Loucy (cell line): ENCODE measurements around the gene DCXR.

Source experiments
- H2AFZ ChIP-seq: fragments of 200-600 bp; sonication (generic); 2 replicates; pipeline ENCODE4 v1.6.0; 2016; ENCODE audit warnings: antibody characterized with exemption, mild to moderate bottlenecking, low read length, moderate library complexity
- H3F3A ChIP-seq: fragments of 200-600 bp; 2 replicates; pipeline ENCODE4 v1.6.0; 2016; ENCODE audit warnings: antibody characterized with exemption, low read depth, mild to moderate bottlenecking
- H3K27me3 ChIP-seq: fragments of 200-600 bp; sonication (generic); 2 replicates; pipeline ENCODE4 v1.6.1; 2014; ENCODE audit warnings: low read length, mild to moderate bottlenecking; ENCODE audit not compliant: insufficient read depth, poor library complexity, severe bottlenecking
- H3K36me3 ChIP-seq: fragments of 200-600 bp; sonication (generic); 2 replicates; pipeline ENCODE4 v1.6.1; 2016; ENCODE audit warnings: low read length; ENCODE audit not compliant: insufficient read depth
- H3K4me1 ChIP-seq: fragments of 200-600 bp; sonication (generic); 2 replicates; pipeline ENCODE4 v1.5.1; 2014; ENCODE audit warnings: low read length, mild to moderate bottlenecking; ENCODE audit not compliant: insufficient read depth, poor library complexity, severe bottlenecking
- H3K4me2 ChIP-seq: fragments of 200-600 bp; sonication (generic); 2 replicates; pipeline ENCODE4 v1.6.0; 2014; ENCODE audit warnings: antibody characterized with exemption, low read length, low read depth, mild to moderate bottlenecking; ENCODE audit not compliant: poor library complexity, severe bottlenecking
- H3K4me3 ChIP-seq: fragments of 200-600 bp; sonication (generic); 2 replicates; pipeline ENCODE4 v1.5.1; 2014; ENCODE audit warnings: low read length, mild to moderate bottlenecking, mixed read lengths; ENCODE audit not compliant: poor library complexity, severe bottlenecking
- H3K79me2 ChIP-seq: fragments of 200-600 bp; sonication (generic); 2 replicates; pipeline ENCODE4 v1.6.1; 2014; ENCODE audit warnings: low read length; ENCODE audit not compliant: insufficient read depth
- H3K9ac ChIP-seq: fragments of 200-600 bp; sonication (generic); 2 replicates; pipeline ENCODE4 v1.6.0; 2014; ENCODE audit warnings: mild to moderate bottlenecking, low read depth, low read length, moderate library complexity; ENCODE audit not compliant: poor library complexity, severe bottlenecking
- H3K9me2 ChIP-seq: fragments of 200-600 bp; sonication (generic); replicated peaks from 2 replicates; pipeline ENCODE4 v1.6.1; 2016; ENCODE audit warnings: low read depth, low read length, mixed read lengths
- H3K9me3 ChIP-seq: fragments of 200-600 bp; sonication (generic); 2 replicates; pipeline ENCODE4 v1.6.1; 2014; ENCODE audit warnings: mild to moderate bottlenecking, antibody characterized with exemption, low read length, low read depth; ENCODE audit not compliant: insufficient read depth
- H4K20me1 ChIP-seq: fragments of 200-600 bp; sonication (generic); 2 replicates; pipeline ENCODE4 v1.6.0; 2014; ENCODE audit warnings: antibody characterized with exemption, low read length, mild to moderate bottlenecking; ENCODE audit not compliant: insufficient read depth, poor library complexity, severe bottlenecking
- EZH2phosphoT487 ChIP-seq: fragments of 200-600 bp; IDR thresholded peaks from 2 replicates; pipeline ENCODE4 v1.6.1; 2018; ENCODE audit warnings: antibody characterized with exemption, mild to moderate bottlenecking, moderate library complexity, borderline replicate concordance
- TF ChIP-seq, protein P1 (sequence below): fragments of 200-600 bp; sonication (generic); conservative IDR thresholded peaks from 2 replicates; pipeline ENCODE4 v1.5.1; 2014; ENCODE audit warnings: mild to moderate bottlenecking, antibody characterized with exemption, low read length

Gene DCXR

DNA sequence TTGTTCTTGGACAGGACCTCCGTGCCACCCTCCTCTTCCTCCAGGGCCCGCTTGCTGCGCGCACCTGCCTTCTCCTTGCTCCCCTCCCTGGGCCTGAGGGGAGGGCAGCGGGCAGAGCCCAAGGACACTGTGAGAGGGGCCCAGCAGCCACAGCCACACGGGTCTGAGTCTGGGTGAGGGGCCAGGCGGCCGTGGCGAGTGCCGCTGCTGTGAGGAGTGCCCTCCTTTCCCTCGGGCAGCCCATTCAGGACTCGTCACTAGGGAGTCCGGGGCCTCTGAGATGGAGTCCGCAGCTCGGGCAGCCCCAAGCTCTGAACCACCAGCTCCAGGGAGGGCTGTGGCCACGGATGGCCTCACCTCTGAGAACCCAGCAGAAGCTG lies 22.5 kb upstream of the DCXR start:
- Histone ChIP-seq H3K9me2 (no peaks in the 10 kb centered on the region), H3K9ac (no peak overlapping the region)

GRCh38 chr17:82059272-82060000 lies 21.9 kb upstream of the DCXR start:
- Histone ChIP-seq H3K4me3 (no peak overlapping the region), H2AFZ (no peak overlapping the region), H4K20me1 (no peaks in the 10 kb centered on the region), H3K9me2 (no peaks in the 10 kb centered on the region), H3K79me2 (peaks cover 12% of the 10 kb centered on the region; the same call in 1 of the 2 replicates), H3K27me3 (no peaks in the 10 kb centered on the region), H3K4me2 (no peak overlapping the region), H3K9me3 (no peaks in the 10 kb centered on the region), H3K36me3 (peaks cover 34% of the 10 kb centered on the region; the same call in 1 of the 2 replicates), H3K9ac (no peak overlapping the region), H3F3A (no peaks in the 10 kb centered on the region), H3K4me1 (peaks cover 2% of the 10 kb centered on the region)
- no peak for TF ChIP-seq EZH2phosphoT487
- TF ChIP-seq, protein P1, sequence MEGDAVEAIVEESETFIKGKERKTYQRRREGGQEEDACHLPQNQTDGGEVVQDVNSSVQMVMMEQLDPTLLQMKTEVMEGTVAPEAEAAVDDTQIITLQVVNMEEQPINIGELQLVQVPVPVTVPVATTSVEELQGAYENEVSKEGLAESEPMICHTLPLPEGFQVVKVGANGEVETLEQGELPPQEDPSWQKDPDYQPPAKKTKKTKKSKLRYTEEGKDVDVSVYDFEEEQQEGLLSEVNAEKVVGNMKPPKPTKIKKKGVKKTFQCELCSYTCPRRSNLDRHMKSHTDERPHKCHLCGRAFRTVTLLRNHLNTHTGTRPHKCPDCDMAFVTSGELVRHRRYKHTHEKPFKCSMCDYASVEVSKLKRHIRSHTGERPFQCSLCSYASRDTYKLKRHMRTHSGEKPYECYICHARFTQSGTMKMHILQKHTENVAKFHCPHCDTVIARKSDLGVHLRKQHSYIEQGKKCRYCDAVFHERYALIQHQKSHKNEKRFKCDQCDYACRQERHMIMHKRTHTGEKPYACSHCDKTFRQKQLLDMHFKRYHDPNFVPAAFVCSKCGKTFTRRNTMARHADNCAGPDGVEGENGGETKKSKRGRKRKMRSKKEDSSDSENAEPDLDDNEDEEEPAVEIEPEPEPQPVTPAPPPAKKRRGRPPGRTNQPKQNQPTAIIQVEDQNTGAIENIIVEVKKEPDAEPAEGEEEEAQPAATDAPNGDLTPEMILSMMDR: no peak

More for the DNA sequence above, 22.5 kb upstream of the DCXR start:
- TF ChIP-seq, protein P1: no peak
- no peak for TF ChIP-seq EZH2phosphoT487
- Histone ChIP-seq H3K79me2 (peaks cover 17% of the 10 kb centered on the region), H3K9me3 (no peaks in the 10 kb centered on the region), H4K20me1 (peaks cover 3% of the 10 kb centered on the region), H3K27me3 (no peaks in the 10 kb centered on the region), H3K4me2 (no peak overlapping the region), H3F3A (no peaks in the 10 kb centered on the region), H2AFZ (no peak overlapping the region), H3K36me3 (peaks cover 34% of the 10 kb centered on the region; the same call in 1 of the 2 replicates), H3K4me1 (peaks cover 8% of the 10 kb centered on the region), H3K4me3 (no peak overlapping the region)

DNA sequence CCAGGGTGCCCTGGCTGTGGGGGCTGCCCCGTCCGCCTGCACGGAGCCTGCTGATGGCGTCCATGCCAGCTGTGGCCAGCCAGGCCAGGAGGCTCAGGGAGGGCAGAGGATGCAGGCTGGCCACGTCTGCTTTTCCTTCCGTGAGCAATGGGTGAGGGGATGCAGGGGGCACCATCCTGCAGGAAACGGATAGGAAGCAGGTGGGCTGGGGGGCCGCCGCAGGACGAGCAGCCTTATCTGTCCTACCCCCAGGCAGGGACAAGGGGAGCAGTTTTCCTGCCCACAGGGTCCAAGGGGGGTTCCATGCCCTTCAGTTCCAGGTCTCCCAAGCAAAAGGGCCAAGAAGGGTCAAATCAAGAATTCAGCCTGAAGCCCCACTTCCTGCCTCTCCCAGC lies 21.4 kb upstream of the DCXR start:
- peaks cover 34% of the 10 kb centered on the region; the same call in 1 of the 2 replicates for H3K36me3 ChIP-seq
- TF ChIP-seq, protein P1: no peak
- no peak for TF ChIP-seq EZH2phosphoT487
- H3K4me3 ChIP-seq: no peak overlapping the region
- no peak overlapping the region for H3K4me2 ChIP-seq
- H3K9ac ChIP-seq: no peak overlapping the region
- no peaks in the 10 kb centered on the region for H3K9me2 ChIP-seq
- no peak overlapping the region for H2AFZ ChIP-seq
- peaks cover 2% of the 10 kb centered on the region for H3K4me1 ChIP-seq
- H3K27me3 ChIP-seq: no peaks in the 10 kb centered on the region
- no peaks in the 10 kb centered on the region for H3F3A ChIP-seq
- H3K9me3 ChIP-seq: no peaks in the 10 kb centered on the region
- peaks cover 6% of the 10 kb centered on the region; the same call in 1 of the 2 replicates for H3K79me2 ChIP-seq
- no peaks in the 10 kb centered on the region for H4K20me1 ChIP-seq
